Measurements from ENCODE around the gene ERVMER34-1. TPM values are rescaled to one million over a fixed set of nuclear protein-coding genes. Genes with fewer than 3 reads are reported as not detected.
A peak's percentile ranks its signal among the peaks of the same experiment; 100 is the strongest.

The ERVMER34-1 gene
- total RNA-seq, 1 donor from 2014 or later = 3.2 TPM

GRCh38 chr4:52714597-52715254 is 36.5 kb downstream of the ERVMER34-1 start:
- peaks cover 5% of the 10 kb centered on the region for H3K27me3 Mint-ChIP-seq
- H3K27ac Mint-ChIP-seq = peak overlapping the region; percentile 97
- no peaks in the 10 kb centered on the region for H3K9me3 Mint-ChIP-seq (ENCODE audit: low read depth)
- TF ChIP-seq, protein P1, sequence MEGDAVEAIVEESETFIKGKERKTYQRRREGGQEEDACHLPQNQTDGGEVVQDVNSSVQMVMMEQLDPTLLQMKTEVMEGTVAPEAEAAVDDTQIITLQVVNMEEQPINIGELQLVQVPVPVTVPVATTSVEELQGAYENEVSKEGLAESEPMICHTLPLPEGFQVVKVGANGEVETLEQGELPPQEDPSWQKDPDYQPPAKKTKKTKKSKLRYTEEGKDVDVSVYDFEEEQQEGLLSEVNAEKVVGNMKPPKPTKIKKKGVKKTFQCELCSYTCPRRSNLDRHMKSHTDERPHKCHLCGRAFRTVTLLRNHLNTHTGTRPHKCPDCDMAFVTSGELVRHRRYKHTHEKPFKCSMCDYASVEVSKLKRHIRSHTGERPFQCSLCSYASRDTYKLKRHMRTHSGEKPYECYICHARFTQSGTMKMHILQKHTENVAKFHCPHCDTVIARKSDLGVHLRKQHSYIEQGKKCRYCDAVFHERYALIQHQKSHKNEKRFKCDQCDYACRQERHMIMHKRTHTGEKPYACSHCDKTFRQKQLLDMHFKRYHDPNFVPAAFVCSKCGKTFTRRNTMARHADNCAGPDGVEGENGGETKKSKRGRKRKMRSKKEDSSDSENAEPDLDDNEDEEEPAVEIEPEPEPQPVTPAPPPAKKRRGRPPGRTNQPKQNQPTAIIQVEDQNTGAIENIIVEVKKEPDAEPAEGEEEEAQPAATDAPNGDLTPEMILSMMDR (IDR thresholded peaks at IDR 0.05; ENCODE audit: unreplicated experiment) = no peak
- peaks cover 20% of the 10 kb centered on the region for H3K36me3 Mint-ChIP-seq (ENCODE audit: insufficient read depth)
- H3K4me1 Mint-ChIP-seq (ENCODE audit: low read depth) = peaks cover 16% of the 10 kb centered on the region
- H3K4me3 Mint-ChIP-seq (ENCODE audit: low read depth) = peak overlapping the region; percentile 89
- no peak for DNase-seq (ENCODE audit: low spot score, unreplicated experiment)

DNA sequence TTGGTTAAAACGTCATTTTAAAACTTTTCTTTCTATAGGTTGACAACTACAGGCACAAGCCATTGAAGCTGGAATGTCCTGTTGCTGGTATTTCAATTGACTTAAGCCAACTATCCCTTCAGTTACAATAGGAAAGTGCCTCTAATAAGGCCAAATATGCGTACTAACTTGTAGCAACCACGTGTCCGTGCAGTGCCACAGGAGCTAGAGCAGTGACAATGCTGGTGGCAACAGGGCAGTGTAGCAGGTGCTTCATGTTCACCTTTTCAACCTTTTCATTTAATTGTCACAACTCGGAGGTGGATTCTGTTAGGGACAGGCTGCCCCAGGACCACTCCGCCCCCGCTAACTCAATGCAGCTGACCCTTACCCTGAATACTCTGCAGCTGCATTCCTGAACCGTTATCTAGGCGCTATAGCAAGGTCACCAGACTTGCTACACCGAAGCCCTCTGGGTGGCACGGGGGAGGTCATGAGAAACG is 37.7 kb downstream of the ERVMER34-1 start:
- TF ChIP-seq, protein P1 (IDR thresholded peaks at IDR 0.05; ENCODE audit: unreplicated experiment) = no peak
- no peak for DNase-seq (ENCODE audit: low spot score, unreplicated experiment)
- Mint-ChIP-seq H3K4me1 (ENCODE audit: low read depth) (peaks cover 16% of the 10 kb centered on the region), H3K27me3 (peaks cover 11% of the 10 kb centered on the region), H3K36me3 (ENCODE audit: insufficient read depth) (peaks cover 18% of the 10 kb centered on the region), H3K27ac (peak overlapping the region; percentile 97), H3K4me3 (ENCODE audit: low read depth) (peak overlapping the region; percentile 89), H3K9me3 (ENCODE audit: low read depth) (no peaks in the 10 kb centered on the region)

DNA sequence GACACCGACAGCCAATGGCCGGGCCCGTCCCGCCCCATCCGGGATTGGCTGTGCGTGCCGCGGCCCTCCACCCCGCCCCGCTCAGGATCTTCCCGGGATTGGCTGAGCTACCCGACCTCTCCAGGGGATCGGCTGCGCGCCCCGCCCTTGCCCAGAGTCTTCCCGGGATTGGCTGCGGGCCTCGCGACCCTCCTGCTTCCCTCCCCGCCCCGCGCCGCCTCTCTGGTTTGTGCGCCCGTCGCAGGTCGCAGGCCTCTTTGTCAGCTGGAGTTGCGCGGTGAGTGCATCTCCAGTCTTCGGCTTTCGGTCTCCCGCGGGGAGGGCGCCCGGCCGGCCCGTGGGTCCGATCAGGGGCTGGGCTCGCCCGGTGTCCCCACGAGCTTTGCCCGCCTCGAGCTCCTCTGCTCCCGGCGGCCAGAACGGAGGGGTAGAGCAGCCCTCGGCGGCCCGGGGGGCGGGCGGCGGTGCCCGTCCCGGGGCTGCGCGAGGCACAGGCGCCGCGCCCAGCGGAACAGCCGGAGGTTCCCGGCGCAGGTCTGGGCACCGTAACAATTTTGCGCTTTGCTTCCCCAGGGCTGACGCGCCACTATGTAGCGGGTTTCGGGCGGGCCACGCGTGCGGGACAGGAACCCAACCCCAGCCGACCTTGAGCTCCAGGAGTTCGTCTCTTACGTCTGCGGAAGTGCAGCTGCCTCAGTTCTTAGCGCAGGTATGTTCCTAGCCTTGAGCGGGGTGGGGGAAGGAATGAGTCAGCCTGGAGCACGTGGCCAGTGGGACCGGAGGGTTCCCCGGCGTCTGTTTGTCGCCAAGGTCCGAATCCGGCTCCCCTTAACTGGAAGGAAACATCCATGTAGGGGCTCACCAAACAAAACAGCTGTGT is 38.7 kb downstream of the ERVMER34-1 start:
- Mint-ChIP-seq H3K27me3 (peaks cover 11% of the 10 kb centered on the region), H3K27ac (peak overlapping the region; percentile 97), H3K4me3 (ENCODE audit: low read depth) (peak overlapping the region; percentile 89), H3K4me1 (ENCODE audit: low read depth) (peaks cover 16% of the 10 kb centered on the region), H3K36me3 (ENCODE audit: insufficient read depth) (peaks cover 18% of the 10 kb centered on the region), H3K9me3 (ENCODE audit: low read depth) (no peaks in the 10 kb centered on the region)
- TF ChIP-seq, protein P1 (IDR thresholded peaks at IDR 0.05; ENCODE audit: unreplicated experiment) = no peak
- peak; percentile 96 for DNase-seq (ENCODE audit: low spot score, unreplicated experiment)

- no peaks in the 10 kb centered on the region for H3K9me3 Mint-ChIP-seq (ENCODE audit: low read depth)
- TF ChIP-seq, protein P1 (IDR thresholded peaks at IDR 0.05; ENCODE audit: unreplicated experiment) = no peak
- peaks cover 16% of the 10 kb centered on the region for H3K4me1 Mint-ChIP-seq (ENCODE audit: low read depth)
- peaks cover 18% of the 10 kb centered on the region for H3K36me3 Mint-ChIP-seq (ENCODE audit: insufficient read depth)
- peak overlapping the region; percentile 46 for H3K27ac Mint-ChIP-seq
- H3K27me3 Mint-ChIP-seq = peaks cover 11% of the 10 kb centered on the region
- H3K4me3 Mint-ChIP-seq (ENCODE audit: low read depth) = peak overlapping the region; percentile 89
- no peak for DNase-seq (ENCODE audit: low spot score, unreplicated experiment)
Measured at GRCh38 chr4:52711834-52712250, 39.4 kb downstream of the ERVMER34-1 start.

- TF ChIP-seq, protein P1 (IDR thresholded peaks at IDR 0.05; ENCODE audit: unreplicated experiment) = no peak
Measured at GRCh38 chr4:52711272-52711671, 40.0 kb downstream of the ERVMER34-1 start.

More at GRCh38 chr4:52711272-52711671, 40.0 kb downstream of the ERVMER34-1 start:
- Mint-ChIP-seq H3K27ac (no peak overlapping the region), H3K9me3 (ENCODE audit: low read depth) (no peaks in the 10 kb centered on the region), H3K27me3 (peaks cover 11% of the 10 kb centered on the region), H3K36me3 (ENCODE audit: insufficient read depth) (peaks cover 17% of the 10 kb centered on the region), H3K4me3 (ENCODE audit: low read depth) (no peak overlapping the region), H3K4me1 (ENCODE audit: low read depth) (peaks cover 16% of the 10 kb centered on the region)
- no peak for DNase-seq (ENCODE audit: low spot score, unreplicated experiment)

Measured in progenitor cell of endocrine pancreas (in vitro differentiated cells).